NCI-H82 (cell line): Measurements from ENCODE around the gene CRTC3.
"Not testable (repeated sequence)": the region's sequence is repeated elsewhere in the genome, so short reads cannot be mapped to it uniquely, and the experiment has no call there.

Experiments used
- DNase-seq: peaks from one replicate; lab custom pipeline; 2025; lab: John Stamatoyannopoulos, UW

CRTC3 gene

DNA sequence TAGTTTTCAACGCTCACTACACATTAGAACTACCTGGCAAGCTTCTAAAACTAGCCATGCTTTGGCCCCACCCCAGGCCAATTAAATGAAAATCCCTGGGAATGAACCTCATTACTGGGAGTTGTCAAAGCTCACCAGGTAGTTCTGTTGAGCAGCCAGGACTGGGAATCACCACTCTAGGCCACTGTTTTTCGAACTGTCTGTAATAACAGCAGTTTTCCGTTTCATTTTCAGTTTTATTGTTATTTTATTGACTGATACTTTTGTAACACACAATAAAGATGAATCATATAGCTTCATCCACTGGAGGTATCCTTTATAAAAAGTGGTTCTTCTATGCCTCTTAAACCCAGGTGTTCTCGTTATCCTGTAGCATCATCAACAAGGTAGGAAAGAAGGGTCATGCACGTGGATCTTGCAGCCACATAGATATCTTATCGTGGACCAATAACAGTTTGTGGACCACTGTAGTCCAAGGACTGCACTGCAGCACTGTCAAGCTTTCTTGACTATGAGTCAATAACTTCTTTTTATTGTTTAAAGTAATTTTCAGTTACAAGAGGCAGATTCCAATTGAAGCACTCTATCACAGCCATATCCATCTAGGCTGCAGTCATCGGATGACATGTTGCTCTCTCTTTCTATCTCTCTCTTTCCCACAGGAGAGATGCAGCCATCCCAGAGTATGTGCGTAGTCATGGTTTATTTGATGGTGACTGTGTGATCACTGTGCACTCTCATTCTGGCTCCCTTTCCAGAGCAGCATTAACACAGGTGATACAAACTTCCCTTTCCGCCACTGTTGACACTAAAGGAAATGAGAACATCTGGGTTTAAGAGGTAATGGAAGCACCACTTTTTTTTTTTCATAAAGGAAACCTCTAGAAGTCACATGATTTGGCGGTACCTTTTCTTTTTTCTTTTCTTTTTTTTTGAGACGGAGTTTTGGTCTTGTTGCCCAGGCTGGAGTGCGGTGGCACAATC is 148.4 kb downstream of the CRTC3 start:
- DNase-seq = no peak

DNA sequence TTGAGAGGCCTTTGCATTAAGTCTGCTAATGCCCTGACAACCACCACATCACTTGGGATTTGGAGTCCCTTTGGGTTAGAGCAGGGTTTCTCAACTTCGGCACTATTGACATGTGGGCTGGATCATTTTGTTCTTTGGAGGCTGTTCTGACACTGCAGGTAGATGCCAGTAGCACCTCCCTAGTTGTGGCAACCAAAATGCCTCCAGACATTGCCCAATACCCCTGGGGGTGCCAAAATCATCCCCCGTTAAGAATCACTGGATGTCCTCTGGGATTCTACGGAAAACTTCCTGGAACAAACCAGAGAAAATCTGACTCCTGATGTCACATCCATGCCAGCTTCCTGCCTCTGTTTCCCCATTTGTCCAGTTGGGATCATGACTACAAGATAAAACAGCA is 150.2 kb downstream of the CRTC3 start:
- DNase-seq = no peak

DNA sequence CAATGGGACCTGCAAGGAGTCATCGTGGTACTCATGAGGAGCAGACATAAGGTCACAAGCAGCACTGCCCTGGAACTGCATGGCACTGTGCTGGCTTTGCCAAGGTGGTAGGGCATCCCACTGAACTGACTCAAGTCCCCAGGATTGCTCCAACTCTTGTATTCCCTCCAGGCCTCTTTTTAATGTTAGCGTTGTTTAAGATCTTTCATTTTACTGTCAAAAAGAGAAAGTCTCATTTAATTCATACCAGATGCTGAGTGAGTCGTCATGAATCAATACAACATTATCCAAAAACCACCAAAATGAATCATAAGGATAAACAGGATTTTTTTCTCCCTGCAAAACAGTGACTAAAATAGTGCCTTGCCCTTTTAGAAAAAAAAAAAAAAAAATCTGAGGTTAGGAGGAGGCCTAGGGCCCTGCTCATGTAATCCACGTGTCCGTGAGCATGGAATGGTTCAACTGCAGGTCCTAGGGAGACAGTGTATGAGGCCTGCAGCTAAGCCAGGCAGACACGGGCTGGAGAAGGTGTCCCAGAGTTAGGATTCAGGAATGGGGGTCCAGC is 150.7 kb downstream of the CRTC3 start:
- no peak for DNase-seq

DNA sequence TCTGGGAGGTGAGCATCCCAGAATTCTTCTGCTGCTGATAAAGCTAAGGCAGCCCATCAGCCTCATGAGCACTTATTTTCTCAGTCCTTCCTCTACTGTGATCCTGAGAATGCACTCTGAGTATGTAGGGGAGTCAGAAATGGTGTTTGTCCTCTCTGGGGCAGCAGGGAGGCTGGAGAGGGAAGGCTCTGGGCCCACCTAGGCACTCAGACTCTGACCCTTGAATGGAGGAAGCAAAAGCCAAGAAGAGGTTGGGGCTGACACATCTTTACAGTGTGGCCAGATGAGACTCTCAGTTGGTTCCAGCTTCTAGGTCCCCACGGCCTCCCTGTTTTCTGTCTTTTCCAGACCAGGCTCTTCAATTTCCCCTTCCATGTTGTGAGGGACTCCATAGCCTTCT is 151.3 kb downstream of the CRTC3 start:
- no peak for DNase-seq

DNA sequence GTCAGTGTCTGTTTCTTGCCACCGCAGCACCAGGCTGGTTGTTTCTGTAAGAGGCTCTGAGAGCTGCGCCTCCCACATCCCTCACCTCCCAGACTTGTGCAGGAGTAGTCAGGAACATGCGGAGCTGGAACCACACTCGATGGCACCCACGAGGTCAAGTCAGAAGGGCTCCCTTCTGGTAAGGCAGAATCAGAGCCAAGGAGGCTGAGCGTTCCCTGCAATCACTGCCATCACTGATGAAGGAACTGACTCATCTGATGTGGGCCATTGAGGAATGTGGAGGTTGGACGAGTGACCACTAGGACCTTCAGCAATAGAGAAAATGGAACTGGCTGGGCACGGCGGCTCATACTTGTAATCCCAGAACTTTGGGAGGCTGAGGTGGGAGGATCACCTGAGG is 151.8 kb downstream of the CRTC3 start:
- DNase-seq = no peak

DNA sequence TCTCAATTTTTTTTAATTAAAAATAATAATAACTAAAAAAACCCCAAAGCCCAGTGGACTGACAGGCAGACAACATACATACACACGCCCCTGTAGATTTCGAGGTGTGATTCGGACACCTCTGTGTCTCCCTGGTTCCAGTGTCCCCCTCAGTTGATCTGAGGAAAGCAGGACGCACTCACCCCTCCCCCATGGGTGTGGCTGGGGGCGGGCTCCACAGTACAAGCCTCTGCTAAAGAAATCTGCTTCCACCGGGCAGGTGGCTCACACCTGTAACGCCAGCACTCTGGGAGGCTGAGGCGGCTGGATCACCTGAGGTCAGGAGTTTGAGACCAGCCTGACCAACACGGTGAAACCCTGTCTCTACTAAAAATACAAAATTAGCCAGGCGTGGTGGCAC is 153.6 kb downstream of the CRTC3 start:
- DNase-seq = no peak

DNA sequence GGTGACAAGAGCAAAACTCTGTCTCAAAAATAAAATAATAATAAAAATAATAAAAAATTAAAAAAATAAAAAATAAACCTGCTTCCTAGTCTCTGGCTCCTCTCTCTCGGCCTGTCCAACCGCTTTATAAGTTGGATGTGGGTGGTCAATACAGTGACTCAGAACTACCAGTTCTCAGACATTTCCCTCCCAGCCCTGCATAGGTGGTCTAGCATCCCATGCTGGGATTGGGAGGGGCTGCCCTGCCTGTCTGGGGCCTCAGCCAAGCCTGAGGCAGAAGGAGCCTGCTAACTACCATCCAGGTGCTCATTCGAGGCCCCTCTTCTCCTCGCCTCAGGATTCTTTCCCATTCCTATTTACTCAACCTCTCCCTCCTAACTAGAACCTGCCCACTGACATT is 154.2 kb downstream of the CRTC3 start:
- no peak for DNase-seq

DNA sequence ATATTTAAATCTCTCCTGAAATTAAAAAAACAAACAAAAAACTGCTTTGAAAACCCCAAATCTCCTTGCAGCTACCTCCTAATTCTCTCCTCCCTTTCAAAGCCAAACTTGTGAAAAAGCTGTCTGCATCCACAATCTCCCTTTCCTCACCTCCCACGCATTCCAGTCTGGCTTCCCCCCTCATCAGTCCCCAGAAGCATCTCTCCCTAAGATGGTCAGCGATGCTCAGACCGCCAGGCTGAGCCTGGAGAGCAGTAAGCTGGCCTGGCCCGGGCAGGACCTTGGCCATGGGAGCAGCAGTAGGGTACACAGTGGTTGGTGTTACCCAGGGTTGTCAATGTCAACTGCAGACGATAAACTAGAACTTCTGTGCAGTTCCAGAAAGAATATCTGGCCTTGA is 154.6 kb downstream of the CRTC3 start:
- no peak for DNase-seq

DNA sequence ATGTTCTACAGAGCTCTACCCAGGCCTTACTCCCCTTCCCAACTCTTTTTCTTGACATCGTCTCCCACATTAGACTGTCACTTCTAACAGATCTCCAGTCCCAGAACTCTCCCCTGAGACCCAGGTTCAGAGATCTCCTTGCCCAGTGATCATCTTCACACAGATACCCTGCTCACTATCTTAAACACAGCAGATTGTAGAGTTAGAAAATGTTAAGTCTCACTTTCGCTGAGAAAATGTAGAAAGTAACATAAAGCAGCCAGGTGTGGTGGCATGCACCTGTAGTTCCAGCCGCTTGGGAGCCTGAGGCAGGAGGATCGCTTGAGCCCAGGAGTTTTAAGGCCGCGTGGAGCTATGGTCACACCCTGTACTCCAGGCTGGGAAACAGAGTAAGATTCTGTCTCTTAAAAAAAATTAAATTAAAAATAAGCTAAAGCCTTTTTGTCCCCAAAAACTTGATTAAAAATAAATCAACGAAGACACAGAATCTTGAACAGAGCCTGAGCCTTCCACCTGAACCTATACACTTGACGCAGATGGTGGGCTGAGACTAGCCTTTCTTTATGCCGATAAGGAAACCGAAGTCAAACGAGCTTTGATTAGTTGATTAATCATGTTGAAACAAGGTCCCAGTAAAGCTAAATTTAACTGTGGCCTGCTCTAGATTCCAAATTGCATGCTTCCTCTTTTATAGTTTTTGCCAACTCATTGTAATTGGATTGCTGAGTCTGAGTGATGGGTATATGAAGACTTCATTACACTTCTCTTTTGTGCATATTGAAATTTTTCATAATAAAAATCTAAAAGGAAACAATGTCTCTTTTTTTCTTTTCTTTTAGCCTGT is 156.1 kb downstream of the CRTC3 start:
- no peak for DNase-seq

DNA sequence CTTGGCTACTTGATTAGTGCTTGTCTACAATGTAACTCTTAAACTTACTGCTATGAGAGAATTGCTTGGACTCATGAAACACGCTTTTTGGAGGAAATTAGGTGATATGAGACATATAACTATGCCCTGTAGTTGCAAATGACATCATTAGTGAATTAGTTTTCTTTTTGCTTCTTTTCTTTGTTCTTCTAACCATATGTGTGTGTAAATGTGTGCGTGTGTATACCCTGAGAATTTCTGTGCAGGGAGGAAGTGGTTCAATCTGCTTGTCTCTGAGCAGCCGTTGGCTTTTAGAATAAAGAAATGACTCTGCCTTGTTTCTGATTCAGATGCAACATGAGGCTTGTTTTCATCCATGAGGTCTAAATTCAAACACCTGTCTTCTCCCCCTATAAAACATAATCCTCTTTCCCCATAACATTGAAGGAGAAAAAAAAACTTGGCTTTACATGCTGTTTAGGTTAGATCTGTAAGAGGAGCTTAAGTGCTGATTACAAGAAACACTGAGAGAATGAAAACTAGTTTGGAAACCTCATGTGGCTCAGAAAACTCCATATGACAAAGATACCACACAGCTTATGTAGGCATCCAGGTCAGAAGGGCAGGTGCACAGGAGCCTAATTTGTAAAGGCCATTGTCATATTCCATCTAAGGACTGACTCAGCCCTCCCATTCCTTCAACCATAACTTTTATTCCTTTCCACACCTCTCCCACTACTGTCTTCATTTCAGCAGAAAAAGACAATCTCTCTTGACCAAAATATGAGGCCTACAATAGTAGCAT is 156.9 kb downstream of the CRTC3 start:
- peak; percentile 89 for DNase-seq

DNA sequence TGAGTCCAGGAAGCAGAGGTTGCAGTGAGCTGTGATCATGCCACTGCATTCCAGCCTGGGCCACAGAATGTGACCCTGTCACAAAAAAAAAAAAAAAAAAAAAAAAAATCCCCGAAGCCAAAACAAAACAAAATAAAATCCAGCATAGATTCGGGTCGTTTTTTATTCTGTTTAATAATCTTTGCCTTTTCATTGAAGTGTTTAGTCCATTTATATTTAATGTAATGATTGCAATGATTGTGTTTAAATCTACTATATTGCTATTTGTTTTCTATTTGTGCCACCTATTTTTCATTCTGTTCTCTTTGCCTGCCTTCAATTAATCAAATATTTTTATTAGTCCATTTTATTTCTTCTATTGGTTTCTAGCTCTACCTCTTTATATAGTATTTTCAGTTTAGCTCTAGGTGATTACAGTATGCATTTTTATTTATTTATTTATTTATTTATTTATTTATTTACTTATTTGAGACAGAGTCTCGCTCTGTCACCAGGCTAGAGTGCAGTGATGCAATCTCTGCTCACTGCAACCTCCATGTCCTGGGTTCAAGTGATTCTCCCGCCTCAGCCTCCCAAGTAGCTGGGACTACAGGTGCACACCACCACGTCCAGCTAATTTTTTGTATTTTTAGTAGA is 159.7 kb downstream of the CRTC3 start:
- DNase-seq = not testable (repeated sequence)

DNA sequence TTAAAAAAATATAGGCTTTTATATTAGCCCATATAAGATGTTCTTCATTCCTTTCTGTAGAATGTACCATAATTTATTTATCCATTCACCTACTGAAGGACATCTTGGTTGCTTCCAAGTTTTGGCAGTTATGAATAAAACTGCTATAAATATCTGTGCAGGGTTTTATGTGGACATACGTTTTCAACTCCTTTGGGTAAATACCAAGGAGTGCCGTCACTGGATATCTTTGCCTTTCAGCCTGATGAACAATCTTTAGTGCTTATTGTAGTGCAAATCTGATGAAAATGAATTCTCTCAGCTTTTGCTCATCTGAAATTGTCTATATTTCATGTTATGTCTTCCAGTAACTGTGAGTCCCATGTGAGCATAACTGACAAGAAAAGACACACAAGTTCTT is 160.9 kb downstream of the CRTC3 start:
- no peak for DNase-seq

DNA sequence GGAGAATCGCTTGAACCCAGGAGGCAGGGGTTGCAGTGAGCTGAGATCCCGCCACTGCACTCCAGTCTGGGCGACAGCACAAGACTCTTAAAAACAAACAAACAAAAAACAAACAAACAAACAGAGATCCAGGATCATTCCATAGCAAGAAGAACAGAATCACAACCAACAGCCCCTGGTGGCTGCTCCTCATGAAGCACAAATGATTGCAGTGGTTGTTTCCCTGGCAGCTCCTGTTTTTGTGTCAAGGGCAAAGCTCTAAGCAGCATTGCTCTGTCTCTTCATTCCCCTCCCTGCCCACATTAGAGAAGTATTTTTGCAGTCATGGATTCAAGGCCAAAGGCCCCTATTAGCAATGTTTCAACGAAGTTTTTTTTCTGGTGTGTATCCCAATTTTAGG is 161.6 kb downstream of the CRTC3 start:
- DNase-seq = no peak

DNA sequence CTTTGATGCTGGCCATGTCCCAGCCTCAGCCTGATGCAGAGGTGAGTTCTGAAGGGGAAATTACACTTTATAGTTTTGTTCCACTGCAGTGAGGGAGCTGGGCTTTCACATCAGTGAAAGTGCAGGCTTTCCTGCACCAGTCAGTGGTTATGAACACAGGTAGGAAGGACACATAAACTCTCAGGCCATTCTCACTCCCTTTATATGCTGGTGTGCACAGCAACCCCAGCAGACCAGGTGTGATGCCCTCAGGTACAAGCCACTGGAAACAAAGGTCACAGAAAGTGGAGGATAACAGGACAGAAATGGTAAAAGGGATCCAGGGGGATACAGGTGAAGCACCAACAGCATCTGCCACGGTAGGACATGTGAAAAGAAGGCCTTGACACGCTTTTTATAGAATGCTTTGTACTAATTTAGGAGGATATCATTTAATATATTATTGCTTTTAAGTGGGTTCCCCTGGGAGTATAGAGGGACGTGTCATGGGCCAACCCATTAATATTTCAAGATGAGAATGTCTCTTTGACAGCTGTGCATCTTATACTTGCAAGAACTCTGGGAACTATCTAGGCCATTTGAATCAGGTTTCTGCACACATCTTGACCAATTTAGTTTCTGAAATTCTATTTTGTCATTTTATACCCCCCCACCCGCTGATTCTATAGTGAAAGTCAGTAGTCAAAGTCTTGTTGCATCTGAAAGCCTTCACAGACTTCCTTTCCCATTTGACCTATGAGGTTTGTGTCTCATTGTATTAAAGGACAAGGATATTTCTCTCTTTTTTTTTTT is 162.5 kb downstream of the CRTC3 start:
- no peak for DNase-seq
